DND-41 (cell line): Measurements from ENCODE around the gene VPS35L.

Experiments
- CTCF ChIP-seq: IDR thresholded peaks from 2 replicates; pipeline ENCODE4 v1.5.1; 2012; ENCODE audit warnings: borderline replicate concordance, low read length, moderate library complexity, mild to moderate bottlenecking; ENCODE audit not compliant: poor library complexity, severe bottlenecking; ENCODE audit errors: extremely low read depth
- EZH2 ChIP-seq: IDR thresholded peaks from 3 replicates; pipeline ENCODE4 v1.6.1; 2012; ENCODE audit warnings: borderline replicate concordance, low read depth, mild to moderate bottlenecking, moderate library complexity, low read length, inconsistent platforms; ENCODE audit not compliant: severe bottlenecking

- TF ChIP-seq CTCF (no peak), EZH2 (no peak)
Measured at GRCh38 chr16:19644877-19645276, 89.4 kb downstream of the VPS35L start.
